ENCODE measurements around the gene FAM210B. TPM values are rescaled to one million over a fixed set of nuclear protein-coding genes. Genes with fewer than 3 reads are reported as not detected.

FAM210B gene
- total and polyA plus RNA-seq, 9 of the 15 experiments (the other 6 are each of a cell fraction or from before 2014, with no cell fraction given): 12.1 to 87.3 (median 47.6) TPM

DNA sequence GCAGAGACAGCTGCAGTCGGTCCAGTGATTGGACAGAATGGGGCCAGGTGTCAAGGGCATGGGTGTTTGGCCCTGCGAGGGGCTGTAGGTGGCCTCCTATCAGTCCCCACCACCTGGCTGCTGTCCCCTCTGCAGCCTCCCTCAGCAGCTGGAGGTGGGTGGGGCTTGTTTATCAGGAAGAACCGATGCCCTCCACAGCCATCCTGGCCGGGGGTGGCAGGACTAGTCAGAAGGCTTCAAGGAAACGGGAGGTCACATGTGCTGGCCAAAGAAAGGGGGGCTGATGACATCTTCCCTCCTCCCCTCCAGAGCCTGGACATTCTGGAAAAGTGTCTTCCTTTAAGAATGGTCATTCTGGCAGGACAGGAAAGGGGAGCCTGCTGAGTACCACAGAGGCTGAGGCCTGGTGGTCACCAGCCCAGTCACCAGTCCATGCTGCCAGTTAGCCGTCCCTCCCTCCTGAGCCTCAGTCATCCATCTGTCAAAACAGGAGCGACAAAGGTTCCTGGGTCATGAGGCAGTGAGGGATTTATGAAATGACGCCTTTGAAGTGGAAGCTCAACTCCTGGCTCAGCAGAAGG, 4.1 kb downstream of the FAM210B start (continued):
- TF ChIP-seq KLF13 (tag; IDR thresholded peaks at IDR 0.05; ENCODE audit: borderline replicate concordance, low read depth): peak; percentile 72; the same call in 1 of the 2 replicates
- TF ChIP-seq SAP30 (IDR thresholded peaks at IDR 0.05; ENCODE audit: borderline replicate concordance, insufficient read depth, low read depth, low read length, poor library complexity, severe bottlenecking): no peak
- TF ChIP-seq FOXO4 (CRISPR knock-in tag; IDR thresholded peaks at IDR 0.05): no peak
- peak; percentile 98 for TF ChIP-seq MTA2 (IDR thresholded peaks at IDR 0.05; ENCODE audit: low read depth)
- TF ChIP-seq LARP7 (IDR thresholded peaks at IDR 0.05): no peak
- TF ChIP-seq PHB (CRISPR knock-in tag; IDR thresholded peaks at IDR 0.05): no peak
- no peak for TF ChIP-seq YBX1 (IDR thresholded peaks at IDR 0.05)
- TF ChIP-seq KAT8 (IDR thresholded peaks at IDR 0.05; ENCODE audit: low read depth): no peak
- no peak for TF ChIP-seq ZC3H11A (IDR thresholded peaks at IDR 0.05; ENCODE audit: low read depth, low read length)
- TF ChIP-seq ZNF384 (IDR thresholded peaks at IDR 0.05; ENCODE audit: low read depth, low read length): no peak
- TF ChIP-seq NFYB (IDR thresholded peaks at IDR 0.05; ENCODE audit: extremely low read depth, insufficient read length): no peak
- peak; percentile 72 for TF ChIP-seq ZBTB9 (CRISPR knock-in tag; IDR thresholded peaks at IDR 0.05)
- peak; percentile 100 for TF ChIP-seq CBFA2T3 (IDR thresholded peaks at IDR 0.05)
- TF ChIP-seq, protein P1, sequence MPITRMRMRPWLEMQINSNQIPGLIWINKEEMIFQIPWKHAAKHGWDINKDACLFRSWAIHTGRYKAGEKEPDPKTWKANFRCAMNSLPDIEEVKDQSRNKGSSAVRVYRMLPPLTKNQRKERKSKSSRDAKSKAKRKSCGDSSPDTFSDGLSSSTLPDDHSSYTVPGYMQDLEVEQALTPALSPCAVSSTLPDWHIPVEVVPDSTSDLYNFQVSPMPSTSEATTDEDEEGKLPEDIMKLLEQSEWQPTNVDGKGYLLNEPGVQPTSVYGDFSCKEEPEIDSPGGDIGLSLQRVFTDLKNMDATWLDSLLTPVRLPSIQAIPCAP (CRISPR knock-in tag; IDR thresholded peaks at IDR 0.05; ENCODE audit: borderline replicate concordance): no peak
- TF ChIP-seq MAZ (CRISPR knock-in tag; conservative IDR thresholded peaks at IDR 0.05 in 1 of 2, IDR thresholded peaks at IDR 0.05 in 1 of 2): peak; percentile 80 to 87
- peak; percentile 70 for TF ChIP-seq CREB1 (IDR thresholded peaks at IDR 0.05)
- TF ChIP-seq CREB1 (CRISPR knock-in tag; IDR thresholded peaks at IDR 0.05): no peak
- TF ChIP-seq, protein P2, sequence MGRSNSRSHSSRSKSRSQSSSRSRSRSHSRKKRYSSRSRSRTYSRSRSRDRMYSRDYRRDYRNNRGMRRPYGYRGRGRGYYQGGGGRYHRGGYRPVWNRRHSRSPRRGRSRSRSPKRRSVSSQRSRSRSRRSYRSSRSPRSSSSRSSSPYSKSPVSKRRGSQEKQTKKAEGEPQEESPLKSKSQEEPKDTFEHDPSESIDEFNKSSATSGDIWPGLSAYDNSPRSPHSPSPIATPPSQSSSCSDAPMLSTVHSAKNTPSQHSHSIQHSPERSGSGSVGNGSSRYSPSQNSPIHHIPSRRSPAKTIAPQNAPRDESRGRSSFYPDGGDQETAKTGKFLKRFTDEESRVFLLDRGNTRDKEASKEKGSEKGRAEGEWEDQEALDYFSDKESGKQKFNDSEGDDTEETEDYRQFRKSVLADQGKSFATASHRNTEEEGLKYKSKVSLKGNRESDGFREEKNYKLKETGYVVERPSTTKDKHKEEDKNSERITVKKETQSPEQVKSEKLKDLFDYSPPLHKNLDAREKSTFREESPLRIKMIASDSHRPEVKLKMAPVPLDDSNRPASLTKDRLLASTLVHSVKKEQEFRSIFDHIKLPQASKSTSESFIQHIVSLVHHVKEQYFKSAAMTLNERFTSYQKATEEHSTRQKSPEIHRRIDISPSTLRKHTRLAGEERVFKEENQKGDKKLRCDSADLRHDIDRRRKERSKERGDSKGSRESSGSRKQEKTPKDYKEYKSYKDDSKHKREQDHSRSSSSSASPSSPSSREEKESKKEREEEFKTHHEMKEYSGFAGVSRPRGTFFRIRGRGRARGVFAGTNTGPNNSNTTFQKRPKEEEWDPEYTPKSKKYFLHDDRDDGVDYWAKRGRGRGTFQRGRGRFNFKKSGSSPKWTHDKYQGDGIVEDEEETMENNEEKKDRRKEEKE (IDR thresholded peaks at IDR 0.05; ENCODE audit: borderline replicate concordance in 1 of 2, control insufficient read depth in 1 of 2, low read depth in 2 of 2, low read length in 1 of 2): no peak
- TF ChIP-seq ETV6 (IDR thresholded peaks at IDR 0.05; ENCODE audit: borderline replicate concordance in 1 of 2, low read depth in 2 of 2, low read length in 1 of 2): 0 out of 4 replicates have a peak, but pooled peaks of 1 of the 2 experiments have one; percentile 35
- no peak for TF ChIP-seq ETV6 (CRISPR knock-in tag; IDR thresholded peaks at IDR 0.05; ENCODE audit: borderline replicate concordance)
- TF ChIP-seq ZZZ3 (IDR thresholded peaks at IDR 0.05): no peak
- TF ChIP-seq SIRT6 (IDR thresholded peaks at IDR 0.05; ENCODE audit: low read depth, low read length): no peak
- TF ChIP-seq ZNF408 (CRISPR knock-in tag; IDR thresholded peaks at IDR 0.05; ENCODE audit: low read depth): no peak
